Activated naive CD4-positive, alpha-beta T cell treated with anti-CD3 and anti-CD28 coated beads, Interleukin-2, amount 50 U/mL, for 24 hours (primary cell): ENCODE data around the gene L3MBTL4.

Experiments
- H3K27ac Mint-ChIP-seq: one replicate; pipeline ENCODE4 v1.8.0; 2021; ENCODE audit warnings: mild to moderate bottlenecking, mixed read lengths
- H3K27me3 Mint-ChIP-seq: one replicate; pipeline ENCODE4 v1.8.0; 2021; ENCODE audit warnings: mixed read lengths
- H3K36me3 Mint-ChIP-seq: one replicate; pipeline ENCODE4 v1.8.0; 2021; ENCODE audit warnings: mixed read lengths
- H3K4me1 Mint-ChIP-seq: one replicate; pipeline ENCODE4 v1.8.0; 2021; ENCODE audit warnings: mixed read lengths
- H3K4me3 Mint-ChIP-seq: one replicate; pipeline ENCODE4 v1.8.0; 2021; ENCODE audit warnings: mild to moderate bottlenecking, mixed read lengths
- H3K9me3 Mint-ChIP-seq: one replicate; pipeline ENCODE4 v1.8.0; 2021; ENCODE audit warnings: mixed read lengths

Gene L3MBTL4

DNA sequence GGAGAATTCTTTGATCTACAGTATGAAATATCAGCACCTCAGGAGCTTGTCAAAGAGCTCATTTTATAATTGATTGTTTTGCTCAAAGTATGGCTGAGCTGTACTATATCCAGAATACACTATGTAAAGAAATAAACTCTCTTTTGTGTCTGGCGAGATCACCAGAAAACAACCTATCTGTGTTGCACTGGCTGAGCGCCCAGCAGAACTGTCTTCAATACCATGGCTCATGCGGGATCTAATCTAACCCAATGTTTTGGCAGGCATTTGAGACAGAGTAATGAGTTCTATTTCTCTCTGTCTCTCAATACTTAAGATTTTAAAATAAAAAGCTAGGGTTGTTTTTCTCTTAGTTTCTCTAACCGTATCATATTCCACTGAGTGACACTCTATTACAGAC, 192.4 kb downstream of the L3MBTL4 start:
- peaks cover 9% of the 10 kb centered on the region for H3K9me3 Mint-ChIP-seq
- H3K27me3 Mint-ChIP-seq, result no peaks in the 10 kb centered on the region
- H3K27ac Mint-ChIP-seq, result no peak overlapping the region
- H3K36me3 Mint-ChIP-seq, result no peaks in the 10 kb centered on the region
- H3K4me1 Mint-ChIP-seq, result no peaks in the 10 kb centered on the region
- no peak overlapping the region for H3K4me3 Mint-ChIP-seq

DNA sequence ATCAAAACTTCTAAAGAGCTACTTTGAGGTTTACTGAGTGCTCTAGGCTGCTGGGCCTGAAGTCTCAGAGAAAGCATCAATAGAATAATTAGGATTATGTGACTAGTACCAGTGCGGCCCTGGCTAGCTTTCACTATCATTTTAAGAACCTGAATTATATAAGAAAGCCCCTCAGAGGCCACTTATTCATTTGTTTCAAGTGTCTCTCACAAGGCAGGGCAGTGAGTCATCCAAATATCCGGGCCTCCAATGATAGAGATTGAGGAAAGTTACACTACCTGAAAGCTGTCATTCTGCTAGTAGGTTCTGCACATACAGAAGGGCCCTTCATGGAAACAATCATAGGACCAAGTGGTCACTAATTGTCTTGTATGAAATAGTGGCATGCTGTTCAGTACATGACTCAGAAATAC, 193.1 kb downstream of the L3MBTL4 start:
- Mint-ChIP-seq H3K9me3 (peaks cover 9% of the 10 kb centered on the region), H3K4me3 (no peak overlapping the region), H3K4me1 (no peaks in the 10 kb centered on the region), H3K36me3 (no peaks in the 10 kb centered on the region), H3K27ac (no peak overlapping the region), H3K27me3 (no peaks in the 10 kb centered on the region)

DNA sequence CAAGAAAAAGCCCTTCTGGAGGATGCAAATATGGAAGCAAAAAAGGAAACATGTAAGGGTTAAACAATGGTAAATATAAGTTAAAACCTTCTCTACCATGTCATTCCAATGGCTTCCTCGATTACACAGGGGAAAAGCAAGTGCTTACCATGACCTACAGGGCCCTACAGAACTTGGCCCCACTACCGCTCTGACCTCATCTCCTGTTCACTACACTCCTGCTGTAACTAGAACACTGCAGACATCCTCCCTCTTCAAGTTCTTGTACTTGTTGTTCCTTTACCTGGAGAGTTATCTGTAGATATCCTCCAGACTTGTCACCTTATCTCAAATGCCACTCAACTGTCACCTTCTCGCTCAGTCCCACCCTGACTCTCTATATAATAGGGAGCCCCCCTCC, 194.6 kb downstream of the L3MBTL4 start:
- Mint-ChIP-seq H3K4me3 (no peak overlapping the region), H3K9me3 (peaks cover 7% of the 10 kb centered on the region), H3K27me3 (no peaks in the 10 kb centered on the region)

DNA sequence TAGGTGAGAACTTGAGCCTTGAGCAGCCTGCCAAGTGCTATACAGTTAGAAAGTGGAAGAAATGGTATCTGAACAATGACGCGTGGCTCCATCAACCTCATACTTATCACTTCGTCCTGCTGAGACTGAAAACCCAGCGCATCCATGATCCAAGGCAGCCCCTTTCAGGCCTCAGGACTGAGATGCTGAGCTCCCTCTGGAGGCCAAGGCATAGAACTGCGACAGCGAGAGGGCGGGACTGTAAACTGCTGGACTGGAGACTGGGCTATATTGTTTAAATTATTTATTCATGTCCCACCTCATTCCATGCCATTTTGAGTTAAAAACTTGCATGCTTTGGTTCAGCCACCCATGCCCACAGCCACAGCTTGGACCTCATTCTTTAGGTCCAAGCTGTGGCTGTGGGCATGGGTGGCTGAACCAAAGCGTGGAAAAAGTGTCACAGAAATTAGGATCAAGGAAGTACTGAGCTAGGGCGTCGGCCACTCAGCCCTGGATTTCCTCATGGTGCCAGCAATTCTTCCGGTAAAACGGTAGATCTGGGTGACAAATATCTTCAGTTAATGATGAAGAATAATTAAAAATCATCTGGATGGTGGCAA, 195.5 kb downstream of the L3MBTL4 start:
- Mint-ChIP-seq H3K4me3 (no peak overlapping the region), H3K27me3 (no peaks in the 10 kb centered on the region), H3K4me1 (no peaks in the 10 kb centered on the region), H3K36me3 (no peaks in the 10 kb centered on the region), H3K9me3 (no peaks in the 10 kb centered on the region), H3K27ac (no peak overlapping the region)

More for the DNA sequence above, 194.6 kb downstream of the L3MBTL4 start:
- H3K36me3 Mint-ChIP-seq, result no peaks in the 10 kb centered on the region
- H3K27ac Mint-ChIP-seq, result no peak overlapping the region
- H3K4me1 Mint-ChIP-seq, result no peaks in the 10 kb centered on the region

DNA sequence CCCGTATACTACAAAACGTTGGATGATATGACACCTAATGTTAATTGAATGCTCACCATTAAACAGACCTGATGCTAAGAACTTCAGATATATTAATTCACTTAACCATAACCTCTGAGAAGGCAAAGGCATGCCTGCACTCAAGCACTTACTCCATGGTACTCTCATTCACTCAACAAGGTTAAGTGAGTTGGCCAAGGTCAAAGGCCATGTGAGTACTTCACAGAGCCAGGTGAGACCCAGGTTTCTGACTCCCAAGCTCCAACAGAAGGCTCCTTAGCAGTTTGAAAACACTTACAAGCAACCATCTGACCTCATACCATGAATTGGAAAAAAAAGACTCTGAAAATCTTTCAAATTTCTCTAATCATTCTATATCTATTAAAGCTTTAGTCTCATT, 198.8 kb downstream of the L3MBTL4 start:
- Mint-ChIP-seq H3K4me3 (no peak overlapping the region), H3K27ac (no peak overlapping the region), H3K9me3 (no peaks in the 10 kb centered on the region), H3K4me1 (no peaks in the 10 kb centered on the region), H3K36me3 (no peaks in the 10 kb centered on the region), H3K27me3 (no peaks in the 10 kb centered on the region)

DNA sequence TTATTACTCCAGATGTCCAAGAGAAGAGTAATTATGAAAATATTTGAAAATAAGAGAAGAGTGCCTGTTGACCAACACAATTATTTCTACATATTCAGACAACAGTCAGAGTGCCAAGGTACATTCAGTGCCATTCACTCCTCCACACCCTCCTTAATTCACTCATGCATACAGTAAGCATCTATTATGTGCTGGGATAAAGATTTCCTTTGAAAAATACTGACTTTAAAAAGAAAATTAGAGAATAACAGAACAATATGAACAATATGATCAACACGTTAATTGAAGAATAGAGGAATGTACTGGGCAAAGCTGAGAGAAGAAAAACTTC, 203.6 kb downstream of the L3MBTL4 start:
- no peaks in the 10 kb centered on the region for H3K36me3 Mint-ChIP-seq
- H3K4me1 Mint-ChIP-seq, result no peaks in the 10 kb centered on the region
- no peaks in the 10 kb centered on the region for H3K27me3 Mint-ChIP-seq
- H3K27ac Mint-ChIP-seq, result no peak overlapping the region
- H3K9me3 Mint-ChIP-seq, result no peaks in the 10 kb centered on the region
- no peak overlapping the region for H3K4me3 Mint-ChIP-seq

DNA sequence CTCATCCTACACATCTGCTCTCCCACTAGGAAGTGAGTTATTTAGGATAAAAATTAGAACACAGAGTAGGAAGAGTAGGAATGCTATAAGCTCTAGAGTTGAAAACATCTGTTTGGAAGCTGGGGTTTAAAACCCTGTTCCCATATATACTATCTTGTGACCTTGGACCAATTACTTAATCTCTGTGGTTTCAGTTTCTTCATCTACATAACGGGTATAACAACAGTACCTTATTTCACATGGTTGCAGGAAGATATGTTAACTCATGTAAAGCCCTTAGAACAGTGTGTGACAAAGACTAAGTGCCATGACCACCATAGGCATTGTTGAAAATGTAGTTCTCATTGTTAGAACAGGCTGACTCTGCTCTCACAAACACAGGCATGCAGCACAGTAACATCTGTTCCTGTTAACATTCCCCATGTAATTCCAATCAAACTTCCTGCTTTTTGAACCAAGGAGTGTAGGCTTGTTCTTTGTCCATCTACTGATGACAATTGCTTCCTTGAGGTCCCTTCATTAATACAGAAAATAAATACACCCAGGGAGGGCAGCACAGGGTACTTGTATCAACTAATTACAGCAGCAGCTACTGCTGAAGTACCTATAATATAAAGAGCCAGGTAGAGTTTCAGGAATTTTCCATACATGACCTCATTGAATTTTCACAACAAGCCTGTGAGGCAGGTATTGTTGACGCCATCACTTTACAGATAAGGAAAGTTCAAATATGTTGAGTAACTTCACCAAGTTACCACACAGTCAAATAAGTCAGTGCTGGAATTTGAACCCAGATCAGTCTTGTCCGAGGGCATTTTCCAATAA, 204.2 kb downstream of the L3MBTL4 start:
- Mint-ChIP-seq H3K4me1 (no peaks in the 10 kb centered on the region), H3K4me3 (no peak overlapping the region), H3K36me3 (no peaks in the 10 kb centered on the region), H3K9me3 (no peaks in the 10 kb centered on the region), H3K27me3 (no peaks in the 10 kb centered on the region), H3K27ac (no peak overlapping the region)

DNA sequence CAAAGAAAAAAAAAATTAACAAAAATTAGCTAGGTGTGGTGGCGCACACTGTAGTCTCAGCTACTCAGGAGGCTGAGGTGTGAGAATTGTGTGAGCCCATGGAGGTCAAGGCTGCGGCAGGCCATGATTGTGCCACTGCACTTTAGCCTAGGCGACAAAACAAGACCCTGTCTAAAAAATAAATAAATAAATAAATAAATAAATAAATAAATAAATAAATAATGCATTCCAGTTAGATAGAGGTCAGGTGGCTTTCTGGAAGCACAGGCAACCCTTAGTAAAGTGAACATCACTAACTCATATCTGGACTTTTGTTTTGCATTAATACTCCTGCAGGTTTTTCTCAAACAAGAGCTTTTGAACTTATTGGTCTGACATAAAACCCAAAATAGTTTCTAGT, 206.8 kb downstream of the L3MBTL4 start:
- H3K27ac Mint-ChIP-seq, result no peak overlapping the region
- no peaks in the 10 kb centered on the region for H3K9me3 Mint-ChIP-seq
- H3K36me3 Mint-ChIP-seq, result no peaks in the 10 kb centered on the region
- H3K4me1 Mint-ChIP-seq, result no peaks in the 10 kb centered on the region
- no peaks in the 10 kb centered on the region for H3K27me3 Mint-ChIP-seq
- no peak overlapping the region for H3K4me3 Mint-ChIP-seq

DNA sequence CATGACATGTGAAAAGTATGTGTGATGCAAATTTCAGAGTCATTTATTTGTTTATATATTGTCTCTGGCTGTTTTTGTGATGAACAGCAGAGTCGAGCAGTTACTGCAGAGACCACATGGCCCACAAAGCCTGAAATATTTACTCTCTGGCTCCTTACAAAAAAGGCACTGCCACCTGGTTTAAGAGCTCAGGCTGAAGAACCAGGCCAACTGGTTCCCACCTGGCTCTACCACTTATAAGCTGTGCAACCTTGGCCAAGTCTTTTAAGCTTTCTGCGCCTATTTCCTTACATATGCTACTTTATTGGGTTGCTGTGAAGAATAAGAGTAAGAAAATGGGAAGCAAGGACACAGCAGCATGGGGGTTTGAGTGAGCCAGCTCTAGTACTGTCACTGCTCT, 207.6 kb downstream of the L3MBTL4 start:
- Mint-ChIP-seq H3K9me3 (no peaks in the 10 kb centered on the region), H3K36me3 (no peaks in the 10 kb centered on the region), H3K4me3 (no peak overlapping the region), H3K4me1 (no peaks in the 10 kb centered on the region), H3K27me3 (no peaks in the 10 kb centered on the region), H3K27ac (no peak overlapping the region)

DNA sequence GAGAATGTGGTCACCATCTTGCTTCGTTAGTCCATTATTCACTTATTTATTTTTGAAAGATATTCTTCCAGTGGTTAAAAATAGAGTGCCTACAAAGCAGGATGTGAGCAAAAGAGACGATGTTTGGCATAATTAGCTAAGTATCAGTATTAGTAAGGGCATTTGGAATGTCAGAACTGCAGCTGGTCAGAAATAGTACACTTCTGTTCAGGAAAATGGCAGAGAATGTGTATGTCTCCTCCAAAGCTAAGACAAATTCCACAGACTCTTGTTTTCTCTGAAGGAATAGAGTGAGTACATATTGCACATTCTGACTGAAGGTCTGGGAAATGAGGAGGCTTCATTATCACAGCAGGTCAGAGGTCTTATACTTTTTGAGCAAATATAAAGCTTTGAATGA, 209.0 kb downstream of the L3MBTL4 start:
- H3K4me1 Mint-ChIP-seq, result no peaks in the 10 kb centered on the region
- H3K36me3 Mint-ChIP-seq, result no peaks in the 10 kb centered on the region
- H3K4me3 Mint-ChIP-seq, result no peak overlapping the region

DNA sequence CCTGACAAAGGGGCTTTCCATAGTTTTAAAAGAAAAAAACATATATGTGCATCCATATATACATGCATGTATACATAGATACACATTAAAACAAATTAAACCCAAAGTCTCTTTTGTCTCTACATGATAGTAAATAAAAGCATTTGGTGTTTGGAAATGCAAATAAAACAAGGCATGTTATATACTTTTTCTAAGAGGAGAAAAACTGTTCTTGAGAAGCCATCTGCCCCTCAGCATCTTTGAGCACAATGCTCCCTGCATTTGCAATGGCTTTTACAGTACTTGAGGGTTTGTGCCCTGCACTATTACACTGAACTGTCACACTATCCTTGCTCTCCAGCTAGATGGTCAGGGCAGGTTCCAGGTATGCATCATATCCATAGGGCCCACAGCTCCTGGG, 210.2 kb downstream of the L3MBTL4 start:
- Mint-ChIP-seq H3K9me3 (no peaks in the 10 kb centered on the region), H3K27me3 (no peaks in the 10 kb centered on the region)

More for the DNA sequence above, 209.0 kb downstream of the L3MBTL4 start:
- Mint-ChIP-seq H3K27ac (no peak overlapping the region), H3K27me3 (no peaks in the 10 kb centered on the region), H3K9me3 (no peaks in the 10 kb centered on the region)

DNA sequence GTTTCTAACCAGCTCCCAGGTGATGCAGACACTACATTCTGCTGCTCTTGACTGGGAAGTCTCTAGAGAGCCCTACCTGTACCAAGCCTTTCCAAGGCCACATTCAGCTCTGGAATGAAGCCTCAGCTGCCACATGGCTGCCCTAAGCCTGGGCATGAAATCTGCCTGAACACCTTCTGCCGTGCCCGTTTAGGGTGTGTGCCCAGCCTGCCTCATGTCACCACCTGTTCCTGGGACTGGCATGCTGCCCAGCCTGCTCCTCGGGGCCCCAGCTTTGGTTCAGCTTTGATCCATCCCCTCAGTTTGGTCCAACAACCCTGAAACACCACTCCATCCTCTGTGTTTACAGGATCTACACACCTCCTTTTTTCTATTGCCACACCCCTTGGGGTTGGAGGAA, 210.9 kb downstream of the L3MBTL4 start:
- Mint-ChIP-seq H3K27ac (no peak overlapping the region), H3K4me3 (no peak overlapping the region), H3K9me3 (no peaks in the 10 kb centered on the region), H3K4me1 (no peaks in the 10 kb centered on the region), H3K36me3 (no peaks in the 10 kb centered on the region), H3K27me3 (no peaks in the 10 kb centered on the region)

More for the DNA sequence above, 210.2 kb downstream of the L3MBTL4 start:
- Mint-ChIP-seq H3K4me1 (no peaks in the 10 kb centered on the region), H3K27ac (no peak overlapping the region), H3K4me3 (no peak overlapping the region), H3K36me3 (no peaks in the 10 kb centered on the region)

DNA sequence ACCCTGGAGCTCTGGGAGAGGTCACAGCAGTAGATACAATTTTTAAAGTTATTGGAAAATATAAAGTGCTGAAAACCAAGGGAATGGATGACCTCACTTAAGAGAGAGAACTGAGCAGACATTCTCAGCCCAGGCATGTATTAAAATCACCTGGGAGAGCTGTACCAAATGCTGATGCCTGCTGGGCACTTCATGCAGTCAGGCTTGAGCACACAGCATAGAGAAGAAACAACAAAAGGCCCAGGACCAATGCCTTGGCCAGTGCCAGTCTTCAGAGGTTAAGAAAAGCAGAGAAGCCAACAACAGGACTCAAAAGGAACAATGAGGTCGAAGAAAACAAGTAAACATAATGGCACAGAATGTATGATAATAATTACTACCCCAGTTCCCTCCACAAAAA, 211.8 kb downstream of the L3MBTL4 start:
- Mint-ChIP-seq H3K4me3 (no peak overlapping the region), H3K27ac (no peak overlapping the region)

DNA sequence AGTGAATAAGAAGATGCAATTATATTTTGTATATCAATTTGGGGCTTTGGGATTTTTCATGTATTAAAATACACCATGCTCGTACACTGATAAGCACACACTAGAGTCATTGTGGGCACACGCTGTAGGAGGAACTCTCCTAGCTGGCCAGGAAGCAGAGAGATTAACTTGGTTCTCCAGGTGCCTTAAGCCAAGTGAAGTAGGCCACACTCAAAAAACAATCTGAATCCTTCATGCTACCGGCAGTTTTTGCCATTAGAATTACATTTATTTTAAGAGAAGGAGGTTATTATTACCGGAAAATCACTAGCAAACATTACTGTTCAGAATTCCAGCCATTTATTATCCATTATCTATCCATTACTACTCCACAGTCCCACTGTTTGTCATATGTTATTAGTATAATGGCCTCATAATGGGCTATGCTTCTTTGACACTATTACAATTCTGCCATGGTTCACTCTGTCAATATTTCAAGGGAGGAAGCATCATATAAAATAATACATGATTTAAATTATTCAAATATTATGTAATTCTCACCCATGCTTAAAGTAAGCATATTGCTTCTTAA, 214.4 kb downstream of the L3MBTL4 start:
- H3K36me3 Mint-ChIP-seq, result no peaks in the 10 kb centered on the region
- no peaks in the 10 kb centered on the region for H3K27me3 Mint-ChIP-seq
- no peaks in the 10 kb centered on the region for H3K4me1 Mint-ChIP-seq
- H3K4me3 Mint-ChIP-seq, result no peak overlapping the region
- peaks cover 4% of the 10 kb centered on the region for H3K9me3 Mint-ChIP-seq
- H3K27ac Mint-ChIP-seq, result no peak overlapping the region

More for the DNA sequence above, 211.8 kb downstream of the L3MBTL4 start:
- peaks cover 2% of the 10 kb centered on the region for H3K9me3 Mint-ChIP-seq
- H3K36me3 Mint-ChIP-seq, result no peaks in the 10 kb centered on the region
- no peaks in the 10 kb centered on the region for H3K4me1 Mint-ChIP-seq
- no peaks in the 10 kb centered on the region for H3K27me3 Mint-ChIP-seq

DNA sequence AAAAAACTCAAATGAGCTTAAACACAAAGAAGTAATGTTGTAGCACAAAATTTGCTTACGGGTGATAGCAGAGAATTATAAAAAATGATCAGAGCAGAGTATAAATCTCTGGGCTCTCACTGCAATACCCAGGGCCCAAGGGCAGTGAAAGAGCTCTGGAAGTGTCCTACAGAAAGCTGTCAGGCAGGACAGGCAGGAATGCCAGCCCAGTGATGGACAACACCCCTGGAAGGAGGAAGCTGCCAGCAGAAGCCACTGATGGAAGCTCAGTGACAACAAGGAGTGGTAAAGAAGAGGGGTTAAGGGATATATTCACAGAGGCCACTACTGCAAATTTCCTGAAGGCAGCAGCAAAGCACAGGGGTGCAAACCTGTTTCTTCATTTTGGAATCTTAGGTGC, 214.9 kb downstream of the L3MBTL4 start:
- Mint-ChIP-seq H3K27ac (no peak overlapping the region), H3K4me3 (no peak overlapping the region), H3K36me3 (no peaks in the 10 kb centered on the region), H3K27me3 (no peaks in the 10 kb centered on the region), H3K9me3 (peaks cover 4% of the 10 kb centered on the region), H3K4me1 (no peaks in the 10 kb centered on the region)

DNA sequence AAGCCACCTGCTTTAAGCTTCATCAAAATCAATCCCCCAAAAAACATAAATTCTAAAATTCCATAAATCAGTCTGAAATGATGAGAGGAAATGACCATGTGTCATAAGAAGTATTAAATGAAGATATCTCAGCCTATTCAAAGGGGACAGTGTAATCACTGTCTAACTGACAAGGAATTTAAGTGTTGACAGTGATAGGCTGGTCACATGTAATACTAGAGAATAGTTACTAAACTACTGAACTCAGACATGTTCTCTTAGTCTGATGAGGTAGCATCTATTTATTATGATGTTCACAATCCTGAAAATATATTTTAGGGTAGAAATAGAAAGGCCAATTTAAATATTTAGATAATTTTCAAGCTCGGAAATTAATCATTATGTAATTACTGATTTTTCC, 216.1 kb downstream of the L3MBTL4 start:
- no peaks in the 10 kb centered on the region for H3K36me3 Mint-ChIP-seq
- no peak overlapping the region for H3K27ac Mint-ChIP-seq
- peaks cover 4% of the 10 kb centered on the region for H3K9me3 Mint-ChIP-seq
- no peaks in the 10 kb centered on the region for H3K27me3 Mint-ChIP-seq
- no peak overlapping the region for H3K4me3 Mint-ChIP-seq
- H3K4me1 Mint-ChIP-seq, result no peaks in the 10 kb centered on the region
